Astrocyte (in vitro differentiated cells and primary cell): ENCODE data around the gene GMPPA. TPM values are rescaled to one million over a fixed set of nuclear protein-coding genes. Genes with fewer than 3 reads are reported as not detected.
A peak's percentile ranks its signal among the peaks of the same experiment; 100 is the strongest.

Experiments used
- DNase-seq: peaks from one replicate; pipeline ENCODE4 v3.0.0-alpha.2; 2010; ENCODE audit warnings: low read depth
- FAIRE-seq: peaks from 2 replicates; lab custom pipeline; 2011; peaks lifted over from hg19 to GRCh38; lab: Jason Lieb, UNC
- H2AFZ ChIP-seq: 2 replicates; pipeline ENCODE4 v1.6.0; 2012; ENCODE audit warnings: low read depth, low read length, inconsistent platforms
- H3K27ac ChIP-seq: 2 replicates; pipeline ENCODE4 v1.5.1; 2011; ENCODE audit warnings: low read depth, low read length, inconsistent platforms
- H3K27me3 ChIP-seq: 2 replicates; pipeline ENCODE4 v1.6.0; 2011; ENCODE audit warnings: low read length, inconsistent platforms; ENCODE audit not compliant: insufficient read depth
- H3K36me3 ChIP-seq: 2 replicates; pipeline ENCODE4 v1.5.1; 2011; ENCODE audit warnings: low read length, inconsistent platforms; ENCODE audit not compliant: insufficient read depth
- H3K4me1 ChIP-seq: 2 replicates; pipeline ENCODE4 v1.5.1; 2011; ENCODE audit warnings: low read length, inconsistent platforms; ENCODE audit not compliant: insufficient read depth
- H3K4me2 ChIP-seq: 2 replicates; pipeline ENCODE4 v1.6.0; 2012; ENCODE audit warnings: low read length, inconsistent platforms
- H3K4me3 ChIP-seq: 2 replicates; pipeline ENCODE4 v1.5.1; 2011; ENCODE audit warnings: low read depth, mild to moderate bottlenecking, low read length, inconsistent platforms; ENCODE audit not compliant: insufficient read depth
- H3K79me2 ChIP-seq: 2 replicates; pipeline ENCODE4 v1.6.0; 2012; ENCODE audit warnings: mild to moderate bottlenecking, low read length, inconsistent platforms; ENCODE audit not compliant: insufficient read depth
- H3K9ac ChIP-seq: 2 replicates; pipeline ENCODE4 v1.6.0; 2012; ENCODE audit warnings: mild to moderate bottlenecking, low read length, inconsistent platforms
- H3K9me3 ChIP-seq: 2 replicates; pipeline ENCODE4 v1.5.1; 2012; ENCODE audit warnings: low read depth, mild to moderate bottlenecking, low read length, inconsistent platforms; ENCODE audit not compliant: insufficient read depth
- H4K20me1 ChIP-seq: 2 replicates; pipeline ENCODE4 v1.6.0; 2012; ENCODE audit warnings: low read length, inconsistent platforms; ENCODE audit not compliant: insufficient read depth
- H3K27ac Mint-ChIP-seq: one replicate; pipeline ENCODE4 v1.8.0; 2021; ENCODE audit warnings: mild to moderate bottlenecking, mixed read lengths; ENCODE audit not compliant: unreplicated experiment
- H3K27me3 Mint-ChIP-seq: one replicate; pipeline ENCODE4 v1.8.0; 2021; ENCODE audit warnings: low read depth, mixed read lengths; ENCODE audit not compliant: unreplicated experiment
- H3K36me3 Mint-ChIP-seq: one replicate; pipeline ENCODE4 v1.8.0; 2021; ENCODE audit warnings: low read depth, mixed read lengths; ENCODE audit not compliant: unreplicated experiment
- H3K4me1 Mint-ChIP-seq: one replicate; pipeline ENCODE4 v1.8.0; 2021; ENCODE audit warnings: low read depth, mixed read lengths; ENCODE audit not compliant: unreplicated experiment
- H3K4me3 Mint-ChIP-seq: one replicate; pipeline ENCODE4 v1.8.0; 2021; ENCODE audit warnings: mild to moderate bottlenecking, moderate library complexity, mixed read lengths; ENCODE audit not compliant: unreplicated experiment
- H3K9me3 Mint-ChIP-seq: one replicate; pipeline ENCODE4 v1.8.0; 2021; ENCODE audit warnings: mild to moderate bottlenecking, mixed read lengths; ENCODE audit not compliant: unreplicated experiment
- CTCF ChIP-seq: IDR thresholded peaks from 2 replicates; pipeline ENCODE4 v1.5.1; 2011; ENCODE audit warnings: low read depth, mild to moderate bottlenecking, inconsistent platforms, low read length, moderate library complexity; ENCODE audit not compliant: insufficient read depth
- EZH2 ChIP-seq: IDR thresholded peaks from 2 replicates; pipeline ENCODE4 v1.6.1; 2012; ENCODE audit warnings: mild to moderate bottlenecking, low read length, inconsistent platforms; ENCODE audit not compliant: insufficient read depth
- total RNA-seq: library from RNA; stranded (reverse); gene quantifications from 2 replicates; pipeline ENCODE4 v1.2.1, GENCODE V29; 2021

Gene GMPPA
- total RNA-seq, 1 donor from 2014 or later: 49.5 TPM

GRCh38 chr2:219508971-219509779 lies 10.5 kb downstream of the GMPPA start:
- peak overlapping the region; percentile 73 for H3K4me3 Mint-ChIP-seq
- H3K4me1 ChIP-seq: peaks cover 22% of the 10 kb centered on the region
- no peak overlapping the region for H3K27ac ChIP-seq
- FAIRE-seq: no peak
- no peak overlapping the region for H3K27ac Mint-ChIP-seq
- H3K4me3 ChIP-seq: no peak overlapping the region
- H3K36me3 Mint-ChIP-seq: peaks cover 7% of the 10 kb centered on the region
- no peaks in the 10 kb centered on the region for H3K79me2 ChIP-seq
- peaks cover 18% of the 10 kb centered on the region for H3K27me3 Mint-ChIP-seq
- no peak overlapping the region for H3K9ac ChIP-seq
- DNase-seq: no peak
- H3K9me3 ChIP-seq: no peaks in the 10 kb centered on the region
- H2AFZ ChIP-seq: no peak overlapping the region
- peaks cover 26% of the 10 kb centered on the region for H3K27me3 ChIP-seq
- H3K4me1 Mint-ChIP-seq: peaks cover 17% of the 10 kb centered on the region
- H4K20me1 ChIP-seq: peaks cover 8% of the 10 kb centered on the region
- no peaks in the 10 kb centered on the region for H3K9me3 Mint-ChIP-seq
- peak overlapping the region; percentile 87 for H3K4me2 ChIP-seq
- no peaks in the 10 kb centered on the region for H3K36me3 ChIP-seq
- TF ChIP-seq CTCF (no peak), EZH2 (no peak)

- no peaks in the 10 kb centered on the region for H3K9me3 ChIP-seq
- no peak overlapping the region for H3K27ac Mint-ChIP-seq
- H3K79me2 ChIP-seq: no peaks in the 10 kb centered on the region
- H3K36me3 ChIP-seq: no peaks in the 10 kb centered on the region
- H3K4me3 ChIP-seq: no peak overlapping the region
- peak overlapping the region; percentile 3 for H2AFZ ChIP-seq
- H3K9ac ChIP-seq: peak overlapping the region; percentile 43
- H3K4me3 Mint-ChIP-seq: peak overlapping the region; percentile 73
- peak overlapping the region; percentile 87 for H3K4me2 ChIP-seq
- H3K27ac ChIP-seq: no peak overlapping the region
- H4K20me1 ChIP-seq: peaks cover 8% of the 10 kb centered on the region
- peaks cover 5% of the 10 kb centered on the region for H3K36me3 Mint-ChIP-seq
- peaks cover 17% of the 10 kb centered on the region for H3K4me1 Mint-ChIP-seq
- no peak for FAIRE-seq
- TF ChIP-seq CTCF (peak; percentile 61), EZH2 (no peak)
- no peak for DNase-seq
- H3K27me3 Mint-ChIP-seq: peaks cover 19% of the 10 kb centered on the region
- peaks cover 24% of the 10 kb centered on the region for H3K4me1 ChIP-seq
- H3K27me3 ChIP-seq: peaks cover 31% of the 10 kb centered on the region
- no peaks in the 10 kb centered on the region for H3K9me3 Mint-ChIP-seq
These were observed 11.3 kb downstream of the GMPPA start for GRCh38 chr2:219509780-219510511.
